ENCODE data around the gene EGFR. TPM values are rescaled to one million over a fixed set of nuclear protein-coding genes. Genes with fewer than 3 reads are reported as not detected.

The EGFR gene
- 59.5 and 61.4 TPM in 2 replicates for polyA plus RNA-seq (2011; rRNA removed)
- 25.3 and 28.2 TPM in 2 replicates for polyA plus RNA-seq (2012; cell fraction: cytosol; rRNA removed)
- 61.4 and 73.8 TPM in 2 replicates for polyA plus RNA-seq (2012; cell fraction: nucleus; rRNA removed)
- polyA plus RNA-seq (2017; fragmentation: RNase III; extraction: RNeasy Plus Mini Kit Qiagen cat#74134 plus additional on column Dnase treatment) = 62.2 to 64.1 TPM (median 63.8 TPM) in 3 replicates
- 125 and 165 TPM in 2 replicates for polyA minus RNA-seq (2011; rRNA and poly(A)+ RNA removed)

DNA sequence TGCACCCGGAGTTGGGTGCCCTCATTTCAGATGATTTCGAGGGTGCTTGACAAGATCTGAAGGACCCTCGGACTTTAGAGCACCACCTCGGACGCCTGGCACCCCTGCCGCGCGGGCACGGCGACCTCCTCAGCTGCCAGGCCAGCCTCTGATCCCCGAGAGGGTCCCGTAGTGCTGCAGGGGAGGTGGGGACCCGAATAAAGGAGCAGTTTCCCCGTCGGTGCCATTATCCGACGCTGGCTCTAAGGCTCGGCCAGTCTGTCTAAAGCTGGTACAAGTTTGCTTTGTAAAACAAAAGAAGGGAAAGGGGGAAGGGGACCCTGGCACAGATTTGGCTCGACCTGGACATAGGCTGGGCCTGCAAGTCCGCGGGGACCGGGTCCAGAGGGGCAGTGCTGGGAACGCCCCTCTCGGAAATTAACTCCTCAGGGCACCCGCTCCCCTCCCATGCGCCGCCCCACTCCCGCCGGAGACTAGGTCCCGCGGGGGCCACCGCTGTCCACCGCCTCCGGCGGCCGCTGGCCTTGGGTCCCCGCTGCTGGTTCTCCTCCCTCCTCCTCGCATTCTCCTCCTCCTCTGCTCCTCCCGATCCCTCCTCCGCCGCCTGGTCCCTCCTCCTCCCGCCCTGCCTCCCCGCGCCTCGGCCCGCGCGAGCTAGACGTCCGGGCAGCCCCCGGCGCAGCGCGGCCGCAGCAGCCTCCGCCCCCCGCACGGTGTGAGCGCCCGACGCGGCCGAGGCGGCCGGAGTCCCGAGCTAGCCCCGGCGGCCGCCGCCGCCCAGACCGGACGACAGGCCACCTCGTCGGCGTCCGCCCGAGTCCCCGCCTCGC lies at the start of gene EGFR:
Gene EGFR, plus strand, starts transcription at position 657 of the 830 bp plus-strand sequence. CDS start 261 bp downstream, outside the sequence.
- Histone ChIP-seq H3K27ac (peak within 1 kb of the TSS; percentile 97 to 98), H3K9me3 (no peaks in the 10 kb centered on the region), H3K4me1 (peaks cover 32% of the 10 kb centered on the region), H3K4me2 (peak within 1 kb of the TSS; percentile 80), H3K4me3 (peak within 1 kb of the TSS; percentile 95)
- TF ChIP-seq JUN (IDR thresholded peaks at IDR 0.05) = peak in 1 of 2 experiments; percentile 84; a peak in 3 of 5 replicates
- TF ChIP-seq POLR2A (IDR thresholded peaks at IDR 0.05; ENCODE audit: low read length) = peak; percentile 72
- TF ChIP-seq CHD4 (IDR thresholded peaks at IDR 0.05; ENCODE audit: borderline replicate concordance) = no peak
- TF ChIP-seq, protein P1, sequence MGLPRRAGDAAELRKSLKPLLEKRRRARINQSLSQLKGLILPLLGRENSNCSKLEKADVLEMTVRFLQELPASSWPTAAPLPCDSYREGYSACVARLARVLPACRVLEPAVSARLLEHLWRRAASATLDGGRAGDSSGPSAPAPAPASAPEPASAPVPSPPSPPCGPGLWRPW (IDR thresholded peaks at IDR 0.05) = no peak
- no peak for TF ChIP-seq RCOR1 (IDR thresholded peaks at IDR 0.05; ENCODE audit: low read depth, low read length)
- no peak for TF ChIP-seq CBX2 (IDR thresholded peaks at IDR 0.05; ENCODE audit: borderline replicate concordance, low read depth)
- TF ChIP-seq, protein P2, sequence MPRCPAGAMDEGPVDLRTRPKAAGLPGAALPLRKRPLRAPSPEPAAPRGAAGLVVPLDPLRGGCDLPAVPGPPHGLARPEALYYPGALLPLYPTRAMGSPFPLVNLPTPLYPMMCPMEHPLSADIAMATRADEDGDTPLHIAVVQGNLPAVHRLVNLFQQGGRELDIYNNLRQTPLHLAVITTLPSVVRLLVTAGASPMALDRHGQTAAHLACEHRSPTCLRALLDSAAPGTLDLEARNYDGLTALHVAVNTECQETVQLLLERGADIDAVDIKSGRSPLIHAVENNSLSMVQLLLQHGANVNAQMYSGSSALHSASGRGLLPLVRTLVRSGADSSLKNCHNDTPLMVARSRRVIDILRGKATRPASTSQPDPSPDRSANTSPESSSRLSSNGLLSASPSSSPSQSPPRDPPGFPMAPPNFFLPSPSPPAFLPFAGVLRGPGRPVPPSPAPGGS (IDR thresholded peaks at IDR 0.05) = peak; percentile 56; the same call in 2 of the 3 replicates
- no peak for TF ChIP-seq POLR2AphosphoS2 (conservative IDR thresholded peaks at IDR 0.05; ENCODE audit: low read length)
- no peak for TF ChIP-seq CEBPB (IDR thresholded peaks at IDR 0.05)
- TF ChIP-seq, protein P3, sequence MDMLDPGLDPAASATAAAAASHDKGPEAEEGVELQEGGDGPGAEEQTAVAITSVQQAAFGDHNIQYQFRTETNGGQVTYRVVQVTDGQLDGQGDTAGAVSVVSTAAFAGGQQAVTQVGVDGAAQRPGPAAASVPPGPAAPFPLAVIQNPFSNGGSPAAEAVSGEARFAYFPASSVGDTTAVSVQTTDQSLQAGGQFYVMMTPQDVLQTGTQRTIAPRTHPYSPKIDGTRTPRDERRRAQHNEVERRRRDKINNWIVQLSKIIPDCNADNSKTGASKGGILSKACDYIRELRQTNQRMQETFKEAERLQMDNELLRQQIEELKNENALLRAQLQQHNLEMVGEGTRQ (IDR thresholded peaks at IDR 0.05) = no peak
- TF ChIP-seq SMC3 (IDR thresholded peaks at IDR 0.05) = peak; percentile 17; the same call in 1 of the 3 replicates
- TF ChIP-seq, protein P4, sequence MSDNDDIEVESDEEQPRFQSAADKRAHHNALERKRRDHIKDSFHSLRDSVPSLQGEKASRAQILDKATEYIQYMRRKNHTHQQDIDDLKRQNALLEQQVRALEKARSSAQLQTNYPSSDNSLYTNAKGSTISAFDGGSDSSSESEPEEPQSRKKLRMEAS (IDR thresholded peaks at IDR 0.05) = peak; percentile 33; the same call in 1 of the 2 replicates
- no peak for TF ChIP-seq TP53 (CRISPR knock-in tag; IDR thresholded peaks at IDR 0.05)
- TF ChIP-seq RAD21 (conservative IDR thresholded peaks at IDR 0.05 in 1 of 2, IDR thresholded peaks at IDR 0.05 in 1 of 2) = peak; percentile 9 to 38; a peak in 3 of 5 replicates
- no peak for TF ChIP-seq BHLHE40 (IDR thresholded peaks at IDR 0.05; ENCODE audit: low read depth, low read length)
- ChIA-PET POLR2A (interaction anchor here (0.6 to 3.8 kb wide), 13 partner anchors 10 to 1033 kb away, joined by 3 to 24 read pairs (median 3); partner anchors contain the start of genes CCT6A, PSPH and SEC61G), CTCF (interaction anchor here (0.6 to 3.8 kb wide), 14 partner anchors 11 to 245 kb away, joined by 3 to 20 read pairs (median 4); no protein-coding TSS in a partner anchor)
- DNase-seq (ENCODE audit: low read depth in 1 of 2, low spot score in 1 of 2) (peak; percentile 75 to 78), FAIRE-seq (no peak), ATAC-seq (peak; percentile 86)
- 31% methylated on average over 39 of the region's 80 CpGs for WGBS (ENCODE audit: missing lambda C conversion rate)

DNA sequence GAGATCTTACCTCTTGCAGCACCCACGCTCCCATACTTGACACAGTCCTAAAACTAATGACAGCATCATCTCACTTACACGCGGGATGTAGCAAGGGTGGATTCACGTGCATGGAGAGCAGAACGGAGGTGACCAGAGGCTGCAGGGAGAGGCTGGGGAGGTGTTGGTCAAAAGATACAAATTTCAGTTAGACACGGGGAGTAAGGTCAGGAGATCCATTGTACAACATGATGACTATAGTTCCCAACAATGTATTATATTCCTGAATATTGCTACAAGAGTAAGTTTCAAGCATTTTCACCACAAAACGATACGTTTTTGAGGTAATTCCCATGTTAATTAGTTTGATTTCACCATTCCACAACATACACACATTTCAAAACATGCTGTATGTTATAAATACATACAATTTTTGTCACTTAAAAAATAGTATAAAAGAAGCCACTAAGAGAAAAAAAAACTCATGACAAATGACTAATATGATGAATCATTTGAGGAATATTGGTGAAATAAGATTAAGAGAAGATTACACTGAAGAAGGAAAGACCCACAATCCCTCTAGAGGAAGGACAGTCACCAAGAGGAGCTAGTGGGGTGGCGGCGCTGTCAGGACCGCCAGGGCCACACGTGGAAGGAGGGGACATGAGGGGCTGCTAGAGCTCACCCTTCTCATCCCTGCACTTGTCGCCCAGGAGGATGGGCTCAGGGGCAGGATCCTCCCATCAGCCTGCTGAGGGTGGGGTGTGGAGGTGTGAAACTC lies 49.4 kb upstream of the EGFR start:
- no peak for DNase-seq (ENCODE audit: low read depth in 1 of 2, low spot score in 1 of 2)
- ChIA-PET CTCF (interaction anchor here (0.5 to 1.0 kb wide), 4 partner anchors 10 to 285 kb away, joined by 3 to 4 read pairs (median 3); no protein-coding TSS in a partner anchor), POLR2A (no interaction called here)
- ATAC-seq = no peak
- peaks cover 20% of the 10 kb centered on the region for H3K9me3 ChIP-seq
- TF ChIP-seq ESRRA (IDR thresholded peaks at IDR 0.05; ENCODE audit: borderline replicate concordance, low read length) (no peak), JUN (IDR thresholded peaks at IDR 0.05) (no peak), EHF (CRISPR knock-in tag; IDR thresholded peaks at IDR 0.05) (no peak), FOSL2 (IDR thresholded peaks at IDR 0.05) (0 out of 2 replicates have a peak, but pooled peaks have one; percentile 30), FOSL2 (CRISPR knock-in tag; IDR thresholded peaks at IDR 0.05) (peak; percentile 48; the same call in 1 of the 2 replicates)
- H3K4me2 ChIP-seq = peak overlapping the region; percentile 11; the same call in 1 of the 3 replicates
- H3K27ac ChIP-seq = peak overlapping the region; percentile 79 to 85; a peak in 5 of 6 replicates
- no peak overlapping the region for H3K4me3 ChIP-seq
- 75% methylated on average over 13 of the region's 13 CpGs for WGBS (ENCODE audit: missing lambda C conversion rate)
- peaks cover 32% of the 10 kb centered on the region for H3K4me1 ChIP-seq
- peak; percentile 43 for FAIRE-seq

All from A549 (cell line).